HL-60 (cell line): ENCODE results near the gene HOMER1.

ENCODE experiments used
- DNase-seq, 2 experiments: peaks; one replicate each; pipeline ENCODE4 v3.0.0-alpha.2; 2010 to 2020; ENCODE audit warnings: low read depth in 1 of 2, low spot score in 1 of 2
- H3K27ac ChIP-seq: fragments of 250-450 bp; sonication (Bioruptor Pico); replicated peaks from 2 replicates; pipeline ENCODE4 v1.5.1; 2020; ENCODE audit warnings: mild to moderate bottlenecking, moderate library complexity
- H3K27me3 ChIP-seq: fragments of 250-450 bp; sonication (Bioruptor Pico); 2 replicates; pipeline ENCODE4 v1.5.1; 2021; ENCODE audit warnings: mild to moderate bottlenecking, moderate library complexity; ENCODE audit not compliant: insufficient read depth, poor library complexity, severe bottlenecking
- H3K4me3 ChIP-seq: replicated peaks from 2 replicates; pipeline ENCODE4 v1.5.1; 2011; ENCODE audit warnings: mild to moderate bottlenecking, control low read depth, low read length; ENCODE audit not compliant: insufficient read depth
- CTCF ChIP-seq: IDR thresholded peaks from one replicate; pipeline ENCODE4 v1.5.1; 2011; ENCODE audit warnings: low read length, control low read depth, inconsistent platforms; ENCODE audit not compliant: insufficient read depth
- GABPA ChIP-seq: IDR thresholded peaks from 2 replicates; pipeline ENCODE4 v1.6.1; 2012; ENCODE audit warnings: low read depth
- POLR2AphosphoS5 ChIP-seq: IDR thresholded peaks from 2 replicates; pipeline ENCODE4 v1.6.1; 2012; ENCODE audit warnings: low read depth
- SPI1 ChIP-seq: IDR thresholded peaks from 2 replicates; pipeline ENCODE4 v1.6.1; 2012; ENCODE audit warnings: low read depth, mild to moderate bottlenecking, borderline replicate concordance
- TF ChIP-seq, protein P1 (sequence below): IDR thresholded peaks from 2 replicates; pipeline ENCODE4 v1.6.1; 2012; ENCODE audit warnings: low read depth; ENCODE audit not compliant: insufficient replicate concordance

The HOMER1 gene

GRCh38 chr5:79333852-79334557 lies 179.9 kb downstream of the HOMER1 start:
- no peak overlapping the region for H3K4me3 ChIP-seq

DNA sequence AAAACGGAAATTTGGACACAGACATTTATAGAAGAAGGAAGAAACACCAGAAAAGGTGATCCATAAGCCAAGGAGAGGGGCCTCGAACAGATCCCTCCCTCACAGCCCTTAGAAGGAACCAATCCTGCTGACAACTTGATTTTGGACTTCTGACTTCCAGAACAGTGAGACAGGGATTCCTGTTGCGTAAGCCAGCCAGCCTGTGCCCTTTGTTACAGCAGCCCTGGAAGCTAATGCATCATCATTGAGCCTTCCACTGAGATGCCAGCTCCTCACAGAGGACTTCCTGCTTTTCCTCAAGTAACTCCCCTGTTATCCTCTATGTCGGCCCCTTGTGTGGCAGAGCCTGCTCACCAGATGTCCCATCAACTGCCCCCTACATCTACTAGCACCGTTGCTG lies 183.9 kb downstream of the HOMER1 start:
- Histone ChIP-seq H3K27ac (no peak overlapping the region), H3K4me3 (no peak overlapping the region), H3K27me3 (no peaks in the 10 kb centered on the region)
- DNase-seq, result no peak
- no peak for TF ChIP-seq POLR2AphosphoS5
- no peak for TF ChIP-seq SPI1
- TF ChIP-seq GABPA, result no peak
- no peak for TF ChIP-seq CTCF
- TF ChIP-seq, protein P1, sequence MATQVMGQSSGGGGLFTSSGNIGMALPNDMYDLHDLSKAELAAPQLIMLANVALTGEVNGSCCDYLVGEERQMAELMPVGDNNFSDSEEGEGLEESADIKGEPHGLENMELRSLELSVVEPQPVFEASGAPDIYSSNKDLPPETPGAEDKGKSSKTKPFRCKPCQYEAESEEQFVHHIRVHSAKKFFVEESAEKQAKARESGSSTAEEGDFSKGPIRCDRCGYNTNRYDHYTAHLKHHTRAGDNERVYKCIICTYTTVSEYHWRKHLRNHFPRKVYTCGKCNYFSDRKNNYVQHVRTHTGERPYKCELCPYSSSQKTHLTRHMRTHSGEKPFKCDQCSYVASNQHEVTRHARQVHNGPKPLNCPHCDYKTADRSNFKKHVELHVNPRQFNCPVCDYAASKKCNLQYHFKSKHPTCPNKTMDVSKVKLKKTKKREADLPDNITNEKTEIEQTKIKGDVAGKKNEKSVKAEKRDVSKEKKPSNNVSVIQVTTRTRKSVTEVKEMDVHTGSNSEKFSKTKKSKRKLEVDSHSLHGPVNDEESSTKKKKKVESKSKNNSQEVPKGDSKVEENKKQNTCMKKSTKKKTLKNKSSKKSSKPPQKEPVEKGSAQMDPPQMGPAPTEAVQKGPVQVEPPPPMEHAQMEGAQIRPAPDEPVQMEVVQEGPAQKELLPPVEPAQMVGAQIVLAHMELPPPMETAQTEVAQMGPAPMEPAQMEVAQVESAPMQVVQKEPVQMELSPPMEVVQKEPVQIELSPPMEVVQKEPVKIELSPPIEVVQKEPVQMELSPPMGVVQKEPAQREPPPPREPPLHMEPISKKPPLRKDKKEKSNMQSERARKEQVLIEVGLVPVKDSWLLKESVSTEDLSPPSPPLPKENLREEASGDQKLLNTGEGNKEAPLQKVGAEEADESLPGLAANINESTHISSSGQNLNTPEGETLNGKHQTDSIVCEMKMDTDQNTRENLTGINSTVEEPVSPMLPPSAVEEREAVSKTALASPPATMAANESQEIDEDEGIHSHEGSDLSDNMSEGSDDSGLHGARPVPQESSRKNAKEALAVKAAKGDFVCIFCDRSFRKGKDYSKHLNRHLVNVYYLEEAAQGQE, result no peak

More at GRCh38 chr5:79333852-79334557, 179.9 kb downstream of the HOMER1 start:
- no peak overlapping the region for H3K27ac ChIP-seq
- no peaks in the 10 kb centered on the region for H3K27me3 ChIP-seq
- TF ChIP-seq, protein P1, result no peak
- no peak for TF ChIP-seq POLR2AphosphoS5
- TF ChIP-seq GABPA, result no peak
- TF ChIP-seq CTCF, result no peak
- TF ChIP-seq SPI1, result no peak
- DNase-seq, result no peak

- TF ChIP-seq GABPA (no peak), CTCF (no peak), POLR2AphosphoS5 (no peak), SPI1 (no peak)
- TF ChIP-seq, protein P1, result no peak
- Histone ChIP-seq H3K27ac (no peak overlapping the region), H3K27me3 (no peaks in the 10 kb centered on the region), H3K4me3 (no peak overlapping the region)
- DNase-seq, result no peak
These were observed 184.5 kb downstream of the HOMER1 start for GRCh38 chr5:79329453-79329852.
